NCI-H1105 (cell line): ENCODE results near the gene ULK4.
"Not testable (repeated sequence)": the region's sequence is repeated elsewhere in the genome, so short reads cannot be mapped to it uniquely, and the experiment has no call there.

Source experiments
- DNase-seq: peaks from one replicate; lab custom pipeline; 2025; lab: John Stamatoyannopoulos, UW

The ULK4 gene

GRCh38 chr3:41441568-41441967 lies 520.3 kb downstream of the ULK4 start:
- no peak for DNase-seq

- no peak for DNase-seq
Measured at GRCh38 chr3:41441139-41441538, 520.8 kb downstream of the ULK4 start.

- no peak for DNase-seq
Measured at GRCh38 chr3:41436983-41437382, 524.9 kb downstream of the ULK4 start.

- no peak for DNase-seq
Measured at GRCh38 chr3:41434781-41435180, 527.1 kb downstream of the ULK4 start.

DNA sequence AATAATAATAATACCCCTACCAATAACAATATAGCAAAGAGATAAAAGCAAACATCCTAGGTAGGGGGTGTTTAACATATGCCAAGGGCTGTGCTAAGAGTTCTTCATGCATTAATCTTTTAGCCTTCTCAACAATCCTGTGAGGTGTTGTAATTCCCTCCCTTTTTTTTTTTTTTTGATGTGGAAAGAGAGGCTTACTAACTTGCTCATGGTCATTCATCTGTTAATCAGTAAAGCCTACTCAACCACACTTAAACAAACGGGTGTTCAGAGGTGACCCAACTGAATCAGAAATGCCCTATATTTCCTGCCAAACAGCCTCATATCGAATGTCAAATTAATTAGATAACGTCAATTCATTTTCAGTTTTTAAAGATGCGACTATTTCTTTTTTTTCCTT lies 530.5 kb downstream of the ULK4 start:
- no peak for DNase-seq

DNA sequence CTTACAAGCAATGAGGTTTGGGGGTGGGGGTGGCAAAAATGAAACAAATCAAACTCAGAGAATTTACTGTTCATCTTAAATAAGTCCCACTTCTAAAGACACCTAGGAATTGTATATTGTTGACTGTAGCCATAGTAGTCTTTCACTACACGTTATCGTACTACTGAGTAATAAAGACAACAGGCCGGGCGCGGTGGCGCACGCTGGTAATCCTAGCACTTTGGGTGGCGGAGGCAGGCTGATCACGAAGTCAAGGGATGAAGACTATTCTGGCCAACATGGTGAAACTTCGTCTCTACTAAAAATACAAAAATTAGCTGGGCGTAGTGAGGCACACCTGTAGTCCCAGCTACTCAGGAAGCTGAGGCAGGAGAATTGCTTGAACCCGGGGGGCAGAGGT lies 531.0 kb downstream of the ULK4 start:
- no peak for DNase-seq

DNA sequence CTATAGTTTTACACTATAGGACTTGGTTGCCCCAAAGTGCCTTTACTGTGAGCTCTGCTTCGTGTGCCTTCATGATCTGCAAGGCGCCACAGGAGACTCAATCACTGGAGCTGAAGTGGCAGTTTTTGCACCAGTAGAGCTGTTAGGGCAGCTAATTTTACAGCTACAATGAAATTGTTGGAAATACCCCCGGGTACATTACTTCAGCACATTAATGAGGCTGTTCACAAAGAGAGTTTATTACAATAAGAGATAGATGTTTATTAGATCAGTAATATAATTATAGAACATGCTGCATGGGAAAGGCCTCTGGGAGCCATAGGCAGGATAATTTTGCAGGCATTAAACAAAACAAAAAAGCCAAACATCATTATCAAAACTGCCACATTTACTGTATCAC lies 531.5 kb downstream of the ULK4 start:
- DNase-seq: no peak

- no peak for DNase-seq
Measured at GRCh38 chr3:41426485-41426884, 535.4 kb downstream of the ULK4 start.

GRCh38 chr3:41424543-41425300 lies 537.2 kb downstream of the ULK4 start:
- no peak for DNase-seq

- no peak for DNase-seq
Measured at GRCh38 chr3:41419809-41420208, 542.1 kb downstream of the ULK4 start.

DNA sequence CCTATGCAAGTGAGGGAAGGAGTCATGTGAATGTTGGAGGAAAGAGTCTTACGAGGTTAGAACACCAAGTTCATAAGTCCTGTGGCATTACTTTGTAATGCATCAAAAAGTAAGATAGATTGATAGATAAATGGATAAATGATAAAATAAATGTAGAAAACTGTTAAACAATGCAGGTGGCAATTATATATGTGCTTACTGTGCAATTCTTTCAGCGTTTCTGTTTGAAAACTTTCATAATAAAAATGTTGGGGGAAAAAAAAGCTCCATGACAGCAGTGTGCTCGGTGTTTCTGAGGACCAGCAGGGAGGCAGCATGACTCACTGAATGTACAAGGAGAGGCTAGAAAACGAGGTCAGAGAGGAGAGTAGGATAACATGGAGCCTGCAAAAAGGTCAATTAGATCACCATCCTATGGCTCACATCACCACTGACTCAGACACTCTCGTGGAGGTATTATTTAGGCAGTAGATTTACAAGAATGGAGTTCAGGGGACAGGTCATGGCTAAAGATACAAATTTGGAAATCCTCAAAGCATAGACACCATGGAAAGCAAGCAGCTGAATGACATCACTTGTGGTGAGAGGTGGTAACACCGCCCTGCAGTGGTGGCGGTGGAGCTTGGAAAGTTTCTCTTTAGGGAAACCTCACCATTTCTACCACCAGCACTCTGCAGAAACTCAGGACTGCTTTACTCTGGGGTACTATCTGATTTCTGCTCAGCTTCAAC lies 542.8 kb downstream of the ULK4 start:
- no peak for DNase-seq

DNA sequence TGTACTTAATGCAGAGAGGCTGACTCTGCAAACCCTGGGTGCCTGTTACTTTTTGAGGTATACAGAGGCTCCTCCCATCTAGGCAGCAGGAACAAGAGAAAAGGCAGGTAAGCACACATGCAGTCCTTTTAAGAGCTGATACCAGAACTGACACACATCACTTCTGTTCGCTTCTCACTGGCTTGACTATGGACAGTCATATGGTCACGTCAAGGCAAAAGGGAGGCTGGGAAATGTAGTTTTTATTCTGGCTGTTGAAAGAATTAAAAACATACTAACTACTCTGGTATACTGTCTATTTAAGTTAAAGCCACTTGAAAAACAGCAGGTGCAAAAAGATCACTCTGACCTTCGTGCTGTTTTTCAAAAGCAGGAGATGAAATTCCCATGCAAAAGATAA lies 544.3 kb downstream of the ULK4 start:
- DNase-seq: no peak

DNA sequence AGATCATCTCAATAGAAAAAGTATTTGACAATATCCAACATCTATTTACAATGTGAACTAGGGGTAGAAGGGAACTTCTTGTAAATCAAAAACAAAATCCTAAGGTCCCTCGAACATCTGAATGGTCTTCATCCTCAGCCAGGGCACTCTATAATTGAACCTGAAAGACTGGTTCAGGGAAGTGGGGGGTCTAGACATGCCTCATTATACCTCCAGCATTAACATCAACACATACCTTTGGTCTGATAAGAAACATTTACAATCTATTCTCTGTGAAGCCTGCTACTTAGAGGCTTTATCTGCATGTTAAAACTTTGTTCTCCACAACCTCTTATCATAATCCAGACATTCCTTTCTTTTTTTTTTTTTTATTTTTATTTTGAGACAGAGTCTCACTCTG lies 550.8 kb downstream of the ULK4 start:
- DNase-seq: no peak

DNA sequence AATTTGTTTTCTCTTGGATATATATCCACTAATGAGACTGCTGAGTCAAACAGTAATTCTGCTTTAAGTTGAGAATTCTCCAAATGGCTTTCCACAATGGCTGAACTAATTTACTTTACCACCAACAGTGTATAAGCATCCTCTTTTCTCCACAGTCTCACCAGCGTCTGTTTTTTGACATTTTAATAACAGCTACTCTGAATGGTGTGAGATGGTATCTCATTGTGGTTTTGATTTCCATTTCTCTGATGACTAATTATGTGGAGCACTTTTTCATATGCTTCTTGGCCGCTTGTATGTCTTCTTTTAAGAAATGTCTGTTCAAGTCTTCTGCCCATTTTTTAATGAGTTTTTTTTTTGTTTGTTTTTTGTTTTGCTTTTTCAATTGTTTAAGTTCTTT lies 556.4 kb downstream of the ULK4 start:
- DNase-seq: no peak

DNA sequence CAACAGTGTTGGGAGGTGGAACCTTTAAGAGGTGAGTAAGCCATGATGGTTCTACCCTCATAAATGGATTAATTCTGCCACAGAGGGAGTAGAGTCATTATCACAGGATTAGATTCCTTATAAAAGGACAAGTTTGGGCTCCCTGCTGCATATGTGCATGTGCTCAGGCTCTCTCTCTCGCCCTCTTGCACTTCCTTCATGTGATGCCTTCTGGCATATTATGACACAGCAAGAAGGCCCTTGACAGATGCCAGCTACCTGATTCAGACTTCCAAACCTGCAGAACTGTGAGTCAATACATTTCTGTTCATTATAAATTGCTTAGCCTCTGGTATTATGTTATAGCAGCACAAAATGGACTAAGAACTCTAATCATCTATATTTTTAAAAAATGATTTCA lies 557.3 kb downstream of the ULK4 start:
- DNase-seq: no peak

DNA sequence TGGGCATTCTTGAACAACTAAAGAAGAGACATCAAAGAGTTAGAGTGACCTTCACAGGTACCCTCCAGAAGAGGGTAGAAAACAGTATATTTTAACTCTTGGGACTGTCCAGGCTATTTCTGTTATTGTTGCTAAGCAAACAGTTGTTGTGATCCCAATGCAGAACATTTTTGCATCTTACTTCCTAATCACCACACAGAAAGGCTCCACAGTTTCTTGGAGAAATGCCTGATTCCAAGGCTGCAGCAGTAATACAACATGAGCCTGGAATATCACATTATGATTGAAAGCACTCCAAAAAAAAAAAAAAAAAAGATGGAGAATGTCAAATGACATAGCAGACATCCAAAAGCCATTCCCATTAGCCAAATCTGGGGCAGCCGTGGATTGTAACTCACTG lies 567.0 kb downstream of the ULK4 start:
- DNase-seq: no peak

- not testable (repeated sequence) for DNase-seq
Measured at GRCh38 chr3:41370765-41371535, 591.0 kb downstream of the ULK4 start.

DNA sequence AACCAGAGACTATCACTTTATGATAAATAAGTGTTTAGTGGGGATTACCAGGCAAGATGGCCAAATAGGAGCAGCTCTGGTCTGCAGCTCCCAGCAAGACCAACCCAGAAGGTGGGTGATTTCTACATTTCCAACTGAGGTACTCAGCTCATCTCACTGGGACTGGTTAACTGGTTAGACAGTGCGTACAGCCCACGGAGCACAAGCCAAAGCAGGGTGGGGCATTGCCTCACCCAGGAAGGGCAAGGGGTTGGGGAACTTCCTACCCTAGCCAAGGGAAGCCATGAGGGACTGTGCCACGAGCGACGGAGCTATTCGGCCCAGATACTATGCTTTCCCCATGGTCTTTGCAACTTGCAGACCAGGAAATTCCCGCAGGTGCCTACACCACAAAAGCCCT lies 591.6 kb downstream of the ULK4 start:
- DNase-seq: no peak

DNA sequence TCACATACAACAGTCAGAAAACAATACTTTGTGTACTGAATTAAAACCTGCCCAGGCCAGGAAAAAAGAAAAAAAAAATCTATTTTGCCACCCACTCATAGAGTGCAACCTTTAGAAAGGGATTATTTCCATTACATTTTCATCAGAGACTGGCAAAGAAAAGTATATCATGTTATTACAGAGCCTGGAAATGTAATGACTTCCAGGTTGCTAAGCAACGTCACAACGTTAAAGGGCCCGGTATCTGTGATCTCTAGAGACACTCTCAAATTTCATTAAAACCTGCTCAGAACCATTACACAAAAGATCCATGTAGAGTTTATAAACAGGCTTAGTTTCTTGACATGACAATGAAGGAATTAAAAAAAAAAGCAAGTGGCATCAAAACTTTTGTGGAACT lies 592.1 kb downstream of the ULK4 start:
- peak; percentile 14 for DNase-seq

GRCh38 chr3:41365973-41366372 lies 595.9 kb downstream of the ULK4 start:
- DNase-seq: peak; percentile 12

- DNase-seq: no peak
Measured at GRCh38 chr3:41364736-41365135, 597.2 kb downstream of the ULK4 start.

- no peak for DNase-seq
Measured at GRCh38 chr3:41363830-41364523, 597.9 kb downstream of the ULK4 start.
